Cardiac muscle cell (in vitro differentiated cells and primary cell): ENCODE data around the gene CHST1. TPM values are rescaled to one million over a fixed set of nuclear protein-coding genes. Genes with fewer than 3 reads are reported as not detected.

ENCODE experiments used
- DNase-seq, 2 donors: peaks; one replicate each; pipeline versions ENCODE4 v3.0.0 to v3.0.0-alpha.2; 2010 to 2017; ENCODE audit warnings: low read depth in 1 of 2, low spot score in 1 of 2
- H3K27ac ChIP-seq: fragments of 200-600 bp; sonication (generic); 2 replicates; pipeline ENCODE4 v1.5.1; 2016
- H3K27me3 ChIP-seq: fragments of 200-600 bp; sonication (generic); 2 replicates; pipeline ENCODE4 v1.6.0; 2016; ENCODE audit warnings: control low read depth
- H3K36me3 ChIP-seq: fragments of 200-600 bp; sonication (generic); 2 replicates; pipeline ENCODE4 v1.5.1; 2016; ENCODE audit warnings: control low read depth
- H3K4me1 ChIP-seq: fragments of 200-600 bp; sonication (generic); 2 replicates; pipeline ENCODE4 v1.8.1; 2017; ENCODE audit warnings: low read depth, mild to moderate bottlenecking, mixed run types
- H3K4me3 ChIP-seq: fragments of 200-600 bp; sonication (generic); 2 replicates; pipeline ENCODE4 v1.5.1; 2016; ENCODE audit warnings: mild to moderate bottlenecking
- H3K9me3 ChIP-seq: fragments of 200-600 bp; sonication (generic); 2 replicates; pipeline ENCODE4 v1.5.1; 2017; ENCODE audit warnings: low read depth, mild to moderate bottlenecking, control low read depth
- CTCF ChIP-seq: IDR thresholded peaks from 2 replicates; pipeline ENCODE4 v1.5.1; 2012; ENCODE audit warnings: low read depth, mild to moderate bottlenecking, low read length
- polyA plus RNA-seq: library from polyadenylated mRNA; unstranded; fragments of >200 nt; fragmentation: Nextera tagmentation; extraction: Ambion mirVana; gene quantifications from 2 replicates; pipeline ENCODE4 v1.2.1, GENCODE V29; 2016
- total RNA-seq: library from RNA; depleted of rRNA; stranded (reverse); fragments of >200 nt; gene quantifications from 2 replicates; pipeline ENCODE4 v1.2.3, GENCODE V29; 2016

CHST1 gene
- total and polyA plus RNA-seq, 2 experiments from 2014 or later: 2.5 to 4.3 TPM

GRCh38 chr11:45625611-45626010 lies 39.8 kb downstream of the CHST1 start:
- Histone ChIP-seq H3K27me3 (no peaks in the 10 kb centered on the region), H3K27ac (no peak overlapping the region), H3K4me3 (no peak overlapping the region), H3K36me3 (no peaks in the 10 kb centered on the region), H3K4me1 (no peaks in the 10 kb centered on the region), H3K9me3 (no peaks in the 10 kb centered on the region)
- no peak for TF ChIP-seq CTCF
- DNase-seq: no peak

- Histone ChIP-seq H3K36me3 (no peaks in the 10 kb centered on the region), H3K9me3 (no peaks in the 10 kb centered on the region), H3K4me3 (no peak overlapping the region), H3K27me3 (no peaks in the 10 kb centered on the region), H3K4me1 (no peaks in the 10 kb centered on the region), H3K27ac (no peak overlapping the region)
- TF ChIP-seq CTCF: no peak
- DNase-seq: no peak
Observed at GRCh38 chr11:45624095-45624494, 41.3 kb downstream of the CHST1 start.

- no peak overlapping the region for H3K4me3 ChIP-seq
- no peaks in the 10 kb centered on the region for H3K4me1 ChIP-seq
- no peak for DNase-seq
- H3K36me3 ChIP-seq: no peaks in the 10 kb centered on the region
- no peaks in the 10 kb centered on the region for H3K9me3 ChIP-seq
- H3K27me3 ChIP-seq: no peaks in the 10 kb centered on the region
- H3K27ac ChIP-seq: no peak overlapping the region
- TF ChIP-seq CTCF: no peak
Observed at GRCh38 chr11:45622861-45623260, 42.6 kb downstream of the CHST1 start.

GRCh38 chr11:45622283-45622682 lies 43.1 kb downstream of the CHST1 start:
- no peak for DNase-seq
- Histone ChIP-seq H3K27ac (no peak overlapping the region), H3K27me3 (no peaks in the 10 kb centered on the region), H3K4me1 (no peaks in the 10 kb centered on the region), H3K36me3 (no peaks in the 10 kb centered on the region), H3K9me3 (no peaks in the 10 kb centered on the region), H3K4me3 (no peak overlapping the region)
- TF ChIP-seq CTCF: no peak

GRCh38 chr11:45621588-45621987 lies 43.8 kb downstream of the CHST1 start:
- TF ChIP-seq CTCF: no peak
- no peak for DNase-seq
- Histone ChIP-seq H3K27me3 (no peaks in the 10 kb centered on the region), H3K4me1 (no peaks in the 10 kb centered on the region), H3K4me3 (no peak overlapping the region), H3K9me3 (no peaks in the 10 kb centered on the region), H3K27ac (no peak overlapping the region), H3K36me3 (no peaks in the 10 kb centered on the region)

GRCh38 chr11:45620243-45620642 lies 45.2 kb downstream of the CHST1 start:
- no peaks in the 10 kb centered on the region for H3K9me3 ChIP-seq
- no peak overlapping the region for H3K4me3 ChIP-seq
- no peaks in the 10 kb centered on the region for H3K36me3 ChIP-seq
- no peak for DNase-seq
- H3K27ac ChIP-seq: no peak overlapping the region
- TF ChIP-seq CTCF: no peak
- no peaks in the 10 kb centered on the region for H3K4me1 ChIP-seq
- no peaks in the 10 kb centered on the region for H3K27me3 ChIP-seq
